Uterus (tissue), 2 donors: ENCODE data around the gene DUS2.

Experiments
- POLR2A ChIP-seq, 2 donors: fragments of 450-650 bp; IDR thresholded peaks; one replicate each; pipeline ENCODE4 v1.6.1; 2016; ENCODE audit warnings: antibody characterized with exemption in 2 of 2, mild to moderate bottlenecking in 1 of 2, moderate library complexity in 1 of 2
- TF ChIP-seq, protein P1 (sequence below), 4 experiments: fragments of 200-600 bp in 2 of 4; fragments of 450-650 bp in 2 of 4; sonication (generic) in 2 of 4; IDR thresholded peaks; one replicate each; pipeline ENCODE4 v1.5.1; 2016 to 2019; ENCODE audit warnings: antibody characterized with exemption in 4 of 4, mild to moderate bottlenecking in 2 of 4, moderate library complexity in 1 of 4

- TF ChIP-seq POLR2A (IDR thresholded peaks at IDR 0.05) = no peak
- TF ChIP-seq, protein P1, sequence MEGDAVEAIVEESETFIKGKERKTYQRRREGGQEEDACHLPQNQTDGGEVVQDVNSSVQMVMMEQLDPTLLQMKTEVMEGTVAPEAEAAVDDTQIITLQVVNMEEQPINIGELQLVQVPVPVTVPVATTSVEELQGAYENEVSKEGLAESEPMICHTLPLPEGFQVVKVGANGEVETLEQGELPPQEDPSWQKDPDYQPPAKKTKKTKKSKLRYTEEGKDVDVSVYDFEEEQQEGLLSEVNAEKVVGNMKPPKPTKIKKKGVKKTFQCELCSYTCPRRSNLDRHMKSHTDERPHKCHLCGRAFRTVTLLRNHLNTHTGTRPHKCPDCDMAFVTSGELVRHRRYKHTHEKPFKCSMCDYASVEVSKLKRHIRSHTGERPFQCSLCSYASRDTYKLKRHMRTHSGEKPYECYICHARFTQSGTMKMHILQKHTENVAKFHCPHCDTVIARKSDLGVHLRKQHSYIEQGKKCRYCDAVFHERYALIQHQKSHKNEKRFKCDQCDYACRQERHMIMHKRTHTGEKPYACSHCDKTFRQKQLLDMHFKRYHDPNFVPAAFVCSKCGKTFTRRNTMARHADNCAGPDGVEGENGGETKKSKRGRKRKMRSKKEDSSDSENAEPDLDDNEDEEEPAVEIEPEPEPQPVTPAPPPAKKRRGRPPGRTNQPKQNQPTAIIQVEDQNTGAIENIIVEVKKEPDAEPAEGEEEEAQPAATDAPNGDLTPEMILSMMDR (IDR thresholded peaks at IDR 0.05) = no peak
These were observed 5.9 kb downstream of the DUS2 start for GRCh38 chr16:68028996-68029395.
